HEK293 (cell line): ENCODE data around the gene DAZAP1.
A peak's percentile ranks its signal among the peaks of the same experiment; 100 is the strongest.

Source experiments
- CTCF ChIA-PET: fragments of 350-600 bp; formaldehyde crosslinking; extraction: SDS; loops from one replicate; lab custom pipeline; 2021; ENCODE audit warnings: antibody characterized with exemption; lab: Yijun Ruan, JAX
- POLR2A ChIA-PET: fragments of 300-600 bp; formaldehyde crosslinking; extraction: SDS; loops from one replicate; lab custom pipeline; 2020; ENCODE audit warnings: antibody characterized with exemption, inconsistent platforms; lab: Yijun Ruan, JAX
- H3K27ac ChIP-seq: fragments of 200-500 bp; sonication (Bioruptor generic); 2 replicates; pipeline ENCODE4 v1.5.1; 2014; ENCODE audit warnings: low read depth, low read length, control low read depth, inconsistent platforms; ENCODE audit errors: extremely low read depth
- H3K36me3 ChIP-seq, 2 experiments: fragments of 200-500 bp in 1 of 2; sonication (Bioruptor generic) in 1 of 2; 1 replicate in 1 of 2; 2 replicates in 1 of 2; pipeline ENCODE4 v1.5.1; 2014 to 2017; ENCODE audit warnings: inconsistent platforms in 2 of 2, low read length in 2 of 2; ENCODE audit not compliant: control insufficient read depth in 2 of 2, insufficient read depth in 1 of 2
- H3K4me1 ChIP-seq: fragments of 200-500 bp; sonication (Bioruptor generic); 2 replicates; pipeline ENCODE4 v1.5.1; 2014; ENCODE audit warnings: mild to moderate bottlenecking, low read length, inconsistent platforms; ENCODE audit not compliant: control insufficient read depth, insufficient read depth
- H3K4me3 ChIP-seq: 2 replicates; pipeline ENCODE4 v1.5.1; 2011; ENCODE audit warnings: low read depth, mild to moderate bottlenecking, control low read depth, low read length, moderate library complexity
- H3K9me3 ChIP-seq: fragments of 200-500 bp; sonication (Bioruptor generic); 2 replicates; pipeline ENCODE4 v1.5.1; 2014; ENCODE audit warnings: low read depth, low read length, inconsistent platforms; ENCODE audit not compliant: control insufficient read depth, insufficient read depth
- GLIS1 ChIP-seq: fragments of 450-650 bp; formaldehyde crosslinking; IDR thresholded peaks from 2 replicates; pipeline ENCODE4 v1.5.1; 2016; ENCODE audit warnings: missing biosample characterization, missing genetic modification characterization
- GLIS2 ChIP-seq: fragments of 450-650 bp; formaldehyde crosslinking; IDR thresholded peaks from 2 replicates; pipeline ENCODE4 v1.5.1; 2016; ENCODE audit warnings: missing biosample characterization, missing genetic modification characterization
- HOXA7 ChIP-seq: sonication (generic); formaldehyde crosslinking; IDR thresholded peaks from 2 replicates; pipeline ENCODE4 v1.8.1; 2022; ENCODE audit warnings: missing genetic modification reagents, borderline replicate concordance
- KLF7 ChIP-seq: fragments of 450-650 bp; formaldehyde crosslinking; IDR thresholded peaks from 2 replicates; pipeline ENCODE4 v1.5.1; 2016; ENCODE audit warnings: missing biosample characterization, missing genetic modification characterization, borderline replicate concordance
- SP7 ChIP-seq: fragments of 450-650 bp; formaldehyde crosslinking; IDR thresholded peaks from 2 replicates; pipeline ENCODE4 v1.5.1; 2016; ENCODE audit warnings: missing biosample characterization, missing genetic modification characterization
- TRIM28 ChIP-seq: IDR thresholded peaks from 2 replicates; pipeline ENCODE4 v1.6.1; 2011; ENCODE audit warnings: low read length, control low read depth, borderline replicate concordance
- ZBTB7A ChIP-seq: fragments of 450-650 bp; formaldehyde crosslinking; IDR thresholded peaks from 2 replicates; pipeline ENCODE4 v1.5.1; 2016; ENCODE audit warnings: low read depth, missing biosample characterization, missing genetic modification characterization
- ZIC2 ChIP-seq: fragments of 450-650 bp; formaldehyde crosslinking; IDR thresholded peaks from 2 replicates; pipeline ENCODE4 v1.5.1; 2016; ENCODE audit warnings: missing biosample characterization, missing genetic modification characterization
- ZNF2 ChIP-seq: fragments of 450-650 bp; formaldehyde crosslinking; IDR thresholded peaks from 2 replicates; pipeline ENCODE4 v1.5.1; 2016; ENCODE audit warnings: missing biosample characterization, missing genetic modification characterization
- ZNF266 ChIP-seq: fragments of 450-650 bp; formaldehyde crosslinking; IDR thresholded peaks from 2 replicates; pipeline ENCODE4 v1.5.1; 2016; ENCODE audit warnings: missing biosample characterization, missing genetic modification characterization, low read depth
- ZNF324 ChIP-seq: fragments of 450-650 bp; formaldehyde crosslinking; IDR thresholded peaks from 2 replicates; pipeline ENCODE4 v1.5.1; 2016; ENCODE audit warnings: missing biosample characterization, missing genetic modification characterization
- ZNF341 ChIP-seq: fragments of 450-650 bp; formaldehyde crosslinking; IDR thresholded peaks from 2 replicates; pipeline ENCODE4; 2016; ENCODE audit warnings: low read depth, missing biosample characterization, missing genetic modification characterization
- ZNF416 ChIP-seq: fragments of 450-650 bp; formaldehyde crosslinking; IDR thresholded peaks from 2 replicates; pipeline ENCODE4 v1.5.1; 2016; ENCODE audit warnings: missing biosample characterization, missing genetic modification characterization
- ZNF555 ChIP-seq: fragments of 450-650 bp; formaldehyde crosslinking; conservative IDR thresholded peaks from 2 replicates; pipeline ENCODE4 v1.5.1; 2017; ENCODE audit warnings: missing biosample characterization, mild to moderate bottlenecking, missing genetic modification characterization, inconsistent platforms
- ZNF560 ChIP-seq: fragments of 450-650 bp; formaldehyde crosslinking; IDR thresholded peaks from 2 replicates; pipeline ENCODE4 v1.5.1; 2017; ENCODE audit warnings: missing biosample characterization, missing genetic modification characterization, borderline replicate concordance
- ZNF610 ChIP-seq: fragments of 450-650 bp; formaldehyde crosslinking; IDR thresholded peaks from 2 replicates; pipeline ENCODE4 v1.5.1; 2016; ENCODE audit warnings: missing biosample characterization, missing genetic modification characterization, borderline replicate concordance
- ZNF629 ChIP-seq: fragments of 450-650 bp; formaldehyde crosslinking; IDR thresholded peaks from 2 replicates; pipeline ENCODE4 v1.5.1; 2017; ENCODE audit warnings: missing biosample characterization, missing genetic modification characterization
- ZNF677 ChIP-seq: fragments of 450-650 bp; IDR thresholded peaks from 2 replicates; pipeline ENCODE4 v1.5.0; 2018; ENCODE audit warnings: missing biosample characterization, mild to moderate bottlenecking, missing genetic modification characterization, moderate library complexity
- TF ChIP-seq, protein P1 (sequence below): fragments of 450-650 bp; formaldehyde crosslinking; IDR thresholded peaks from 2 replicates; pipeline ENCODE4 v1.5.1; 2016; ENCODE audit warnings: missing biosample characterization, missing genetic modification characterization
- TF ChIP-seq, protein P2 (sequence below): fragments of 450-650 bp; formaldehyde crosslinking; IDR thresholded peaks from 2 replicates; pipeline ENCODE4 v1.5.1; 2016; ENCODE audit warnings: missing biosample characterization, missing genetic modification characterization
- TF ChIP-seq, protein P3 (sequence below): fragments of 450-650 bp; formaldehyde crosslinking; IDR thresholded peaks from 2 replicates; pipeline ENCODE4; 2016; ENCODE audit warnings: missing biosample characterization, missing genetic modification characterization
- TF ChIP-seq, protein P4 (sequence below): fragments of 450-650 bp; formaldehyde crosslinking; IDR thresholded peaks from 2 replicates; pipeline ENCODE4 v1.5.1; 2016; ENCODE audit warnings: missing biosample characterization, missing genetic modification characterization
- TF ChIP-seq, protein P5 (sequence below): fragments of 450-650 bp; formaldehyde crosslinking; IDR thresholded peaks from 2 replicates; pipeline ENCODE4 v1.5.1; 2016; ENCODE audit warnings: missing biosample characterization, missing genetic modification characterization
- TF ChIP-seq, protein P6 (sequence below): fragments of 450-650 bp; formaldehyde crosslinking; optimal IDR thresholded peaks from 2 replicates; pipeline ENCODE3; 2016; ENCODE audit warnings: missing biosample characterization, mild to moderate bottlenecking, missing genetic modification characterization

Gene DAZAP1

DNA sequence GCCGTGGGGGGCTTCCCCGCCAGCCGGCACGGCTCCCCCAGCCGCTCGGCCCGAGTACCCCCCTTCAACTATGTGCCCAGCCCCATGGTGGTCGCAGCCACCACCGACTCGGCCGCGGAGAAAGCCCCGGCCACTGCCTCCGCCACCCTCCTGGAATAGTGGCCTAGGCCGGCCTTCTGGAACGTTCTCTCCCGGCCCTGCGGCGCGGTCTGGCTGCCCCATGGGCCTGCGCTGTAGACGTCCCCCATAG lies 62.6 kb downstream of the DAZAP1 start:
- TF ChIP-seq ZNF555: no peak
- TF ChIP-seq GLIS2 (tag by site-specific recombination): peak; percentile 32
- TF ChIP-seq, protein P1, sequence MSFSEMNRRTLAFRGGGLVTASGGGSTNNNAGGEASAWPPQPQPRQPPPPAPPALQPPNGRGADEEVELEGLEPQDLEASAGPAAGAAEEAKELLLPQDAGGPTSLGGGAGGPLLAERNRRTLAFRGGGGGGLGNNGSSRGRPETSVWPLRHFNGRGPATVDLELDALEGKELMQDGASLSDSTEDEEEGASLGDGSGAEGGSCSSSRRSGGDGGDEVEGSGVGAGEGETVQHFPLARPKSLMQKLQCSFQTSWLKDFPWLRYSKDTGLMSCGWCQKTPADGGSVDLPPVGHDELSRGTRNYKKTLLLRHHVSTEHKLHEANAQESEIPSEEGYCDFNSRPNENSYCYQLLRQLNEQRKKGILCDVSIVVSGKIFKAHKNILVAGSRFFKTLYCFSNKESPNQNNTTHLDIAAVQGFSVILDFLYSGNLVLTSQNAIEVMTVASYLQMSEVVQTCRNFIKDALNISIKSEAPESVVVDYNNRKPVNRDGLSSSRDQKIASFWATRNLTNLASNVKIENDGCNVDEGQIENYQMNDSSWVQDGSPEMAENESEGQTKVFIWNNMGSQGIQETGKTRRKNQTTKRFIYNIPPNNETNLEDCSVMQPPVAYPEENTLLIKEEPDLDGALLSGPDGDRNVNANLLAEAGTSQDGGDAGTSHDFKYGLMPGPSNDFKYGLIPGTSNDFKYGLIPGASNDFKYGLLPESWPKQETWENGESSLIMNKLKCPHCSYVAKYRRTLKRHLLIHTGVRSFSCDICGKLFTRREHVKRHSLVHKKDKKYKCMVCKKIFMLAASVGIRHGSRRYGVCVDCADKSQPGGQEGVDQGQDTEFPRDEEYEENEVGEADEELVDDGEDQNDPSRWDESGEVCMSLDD (tag by site-specific recombination): 0 out of 2 replicates have a peak, but pooled peaks have one; percentile 26
- TF ChIP-seq, protein P2, sequence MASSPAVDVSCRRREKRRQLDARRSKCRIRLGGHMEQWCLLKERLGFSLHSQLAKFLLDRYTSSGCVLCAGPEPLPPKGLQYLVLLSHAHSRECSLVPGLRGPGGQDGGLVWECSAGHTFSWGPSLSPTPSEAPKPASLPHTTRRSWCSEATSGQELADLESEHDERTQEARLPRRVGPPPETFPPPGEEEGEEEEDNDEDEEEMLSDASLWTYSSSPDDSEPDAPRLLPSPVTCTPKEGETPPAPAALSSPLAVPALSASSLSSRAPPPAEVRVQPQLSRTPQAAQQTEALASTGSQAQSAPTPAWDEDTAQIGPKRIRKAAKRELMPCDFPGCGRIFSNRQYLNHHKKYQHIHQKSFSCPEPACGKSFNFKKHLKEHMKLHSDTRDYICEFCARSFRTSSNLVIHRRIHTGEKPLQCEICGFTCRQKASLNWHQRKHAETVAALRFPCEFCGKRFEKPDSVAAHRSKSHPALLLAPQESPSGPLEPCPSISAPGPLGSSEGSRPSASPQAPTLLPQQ (tag by site-specific recombination): no peak
- TF ChIP-seq, protein P3, sequence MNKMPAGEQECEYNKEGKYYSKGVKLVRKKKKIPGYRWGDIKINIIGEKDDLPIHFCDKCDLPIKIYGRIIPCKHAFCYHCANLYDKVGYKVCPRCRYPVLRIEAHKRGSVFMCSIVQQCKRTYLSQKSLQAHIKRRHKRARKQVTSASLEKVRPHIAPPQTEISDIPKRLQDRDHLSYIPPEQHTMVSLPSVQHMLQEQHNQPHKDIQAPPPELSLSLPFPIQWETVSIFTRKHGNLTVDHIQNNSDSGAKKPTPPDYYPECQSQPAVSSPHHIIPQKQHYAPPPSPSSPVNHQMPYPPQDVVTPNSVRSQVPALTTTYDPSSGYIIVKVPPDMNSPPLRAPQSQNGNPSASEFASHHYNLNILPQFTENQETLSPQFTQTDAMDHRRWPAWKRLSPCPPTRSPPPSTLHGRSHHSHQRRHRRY: no peak
- 0 out of 2 replicates have a peak, but pooled peaks have one; percentile 42 for TF ChIP-seq KLF7 (tag by site-specific recombination)
- 0 out of 2 replicates have a peak, but pooled peaks have one; percentile 19 for TF ChIP-seq ZNF324 (tag by site-specific recombination)
- TF ChIP-seq, protein P4, sequence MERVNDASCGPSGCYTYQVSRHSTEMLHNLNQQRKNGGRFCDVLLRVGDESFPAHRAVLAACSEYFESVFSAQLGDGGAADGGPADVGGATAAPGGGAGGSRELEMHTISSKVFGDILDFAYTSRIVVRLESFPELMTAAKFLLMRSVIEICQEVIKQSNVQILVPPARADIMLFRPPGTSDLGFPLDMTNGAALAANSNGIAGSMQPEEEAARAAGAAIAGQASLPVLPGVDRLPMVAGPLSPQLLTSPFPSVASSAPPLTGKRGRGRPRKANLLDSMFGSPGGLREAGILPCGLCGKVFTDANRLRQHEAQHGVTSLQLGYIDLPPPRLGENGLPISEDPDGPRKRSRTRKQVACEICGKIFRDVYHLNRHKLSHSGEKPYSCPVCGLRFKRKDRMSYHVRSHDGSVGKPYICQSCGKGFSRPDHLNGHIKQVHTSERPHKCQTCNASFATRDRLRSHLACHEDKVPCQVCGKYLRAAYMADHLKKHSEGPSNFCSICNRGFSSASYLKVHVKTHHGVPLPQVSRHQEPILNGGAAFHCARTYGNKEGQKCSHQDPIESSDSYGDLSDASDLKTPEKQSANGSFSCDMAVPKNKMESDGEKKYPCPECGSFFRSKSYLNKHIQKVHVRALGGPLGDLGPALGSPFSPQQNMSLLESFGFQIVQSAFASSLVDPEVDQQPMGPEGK: peak; percentile 8; the same call in 1 of the 2 replicates
- TF ChIP-seq ZBTB7A (tag by site-specific recombination): 0 out of 2 replicates have a peak, but pooled peaks have one; percentile 17
- H3K9me3 ChIP-seq: no peaks in the 10 kb centered on the region
- CTCF ChIA-PET: no interaction called here
- peaks cover 0 to 16% of the 10 kb centered on the region in 2 experiments; a peak in 1 of 3 replicates for H3K36me3 ChIP-seq
- H3K4me3 ChIP-seq: peak overlapping the region; percentile 28
- peak overlapping the region; percentile 46; the same call in 1 of the 2 replicates for H3K27ac ChIP-seq
- POLR2A ChIA-PET: interaction anchor here (2.2 kb wide), 1 partner anchor 14 kb away, joined by 6 read pairs; no protein-coding TSS in a partner anchor
- H3K4me1 ChIP-seq: peaks cover 12% of the 10 kb centered on the region

DNA sequence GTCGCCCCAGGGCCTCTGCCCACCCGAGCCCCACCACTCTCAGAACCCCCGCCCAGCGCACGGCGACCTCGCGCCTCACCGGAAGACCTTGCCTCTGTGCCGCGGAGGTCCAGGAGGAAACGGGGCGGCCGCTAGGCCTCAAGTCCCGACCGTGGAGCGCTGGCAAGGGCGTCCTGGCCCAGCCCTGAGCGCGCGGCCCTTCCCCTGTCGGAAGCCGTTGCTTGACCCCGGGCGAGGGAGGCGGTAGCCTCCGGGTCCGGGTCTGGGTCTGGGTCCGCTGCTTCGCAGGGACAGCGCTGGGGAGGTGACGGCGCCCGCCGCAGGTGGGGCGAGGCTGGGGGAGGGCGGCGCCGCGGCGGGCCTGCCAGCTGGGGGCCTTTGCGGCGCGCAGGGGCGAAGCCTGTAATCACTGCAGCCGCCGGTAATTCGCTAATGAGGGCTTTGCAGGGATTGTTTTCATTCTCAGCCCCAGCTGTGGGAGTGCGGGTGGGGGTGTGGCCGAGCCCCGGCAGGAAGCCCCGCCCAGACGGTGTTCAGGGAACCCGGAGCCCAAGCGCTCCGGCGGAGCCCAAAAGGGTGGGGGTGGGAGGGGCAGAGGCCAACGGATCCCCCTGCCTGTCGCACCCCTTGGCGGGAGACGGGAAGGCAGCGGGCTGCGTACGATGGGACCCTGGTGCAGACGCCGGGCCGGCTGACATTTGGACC lies 63.1 kb downstream of the DAZAP1 start:
- ChIA-PET POLR2A (interaction anchor here (1.3 to 2.2 kb wide), 2 partner anchors 11 to 15 kb away, joined by 4 to 6 read pairs; no protein-coding TSS in a partner anchor), CTCF (no interaction called here)
- TF ChIP-seq TRIM28 (no peak), ZBTB7A (tag by site-specific recombination) (peak; percentile 91), HOXA7 (CRISPR knock-in tag) (no peak), GLIS1 (peak; percentile 97), ZNF266 (tag by site-specific recombination) (no peak), SP7 (tag by site-specific recombination) (peak; percentile 97), ZNF341 (tag by site-specific recombination) (0 out of 2 replicates have a peak, but pooled peaks have one; percentile 37), ZNF560 (tag by site-specific recombination) (peak; percentile 54; the same call in 1 of the 2 replicates), ZNF2 (tag by site-specific recombination) (0 out of 2 replicates have a peak, but pooled peaks have one; percentile 32), ZNF677 (tag by site-specific recombination) (no peak; the same call in 1 of the 2 replicates), ZIC2 (tag by site-specific recombination) (peak; percentile 85), ZNF629 (peak; percentile 50; the same call in 1 of the 2 replicates), ZNF416 (no peak), ZNF610 (tag by site-specific recombination) (no peak)
- TF ChIP-seq, protein P5, sequence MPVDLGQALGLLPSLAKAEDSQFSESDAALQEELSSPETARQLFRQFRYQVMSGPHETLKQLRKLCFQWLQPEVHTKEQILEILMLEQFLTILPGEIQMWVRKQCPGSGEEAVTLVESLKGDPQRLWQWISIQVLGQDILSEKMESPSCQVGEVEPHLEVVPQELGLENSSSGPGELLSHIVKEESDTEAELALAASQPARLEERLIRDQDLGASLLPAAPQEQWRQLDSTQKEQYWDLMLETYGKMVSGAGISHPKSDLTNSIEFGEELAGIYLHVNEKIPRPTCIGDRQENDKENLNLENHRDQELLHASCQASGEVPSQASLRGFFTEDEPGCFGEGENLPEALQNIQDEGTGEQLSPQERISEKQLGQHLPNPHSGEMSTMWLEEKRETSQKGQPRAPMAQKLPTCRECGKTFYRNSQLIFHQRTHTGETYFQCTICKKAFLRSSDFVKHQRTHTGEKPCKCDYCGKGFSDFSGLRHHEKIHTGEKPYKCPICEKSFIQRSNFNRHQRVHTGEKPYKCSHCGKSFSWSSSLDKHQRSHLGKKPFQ (tag by site-specific recombination): no peak
- TF ChIP-seq, protein P6, sequence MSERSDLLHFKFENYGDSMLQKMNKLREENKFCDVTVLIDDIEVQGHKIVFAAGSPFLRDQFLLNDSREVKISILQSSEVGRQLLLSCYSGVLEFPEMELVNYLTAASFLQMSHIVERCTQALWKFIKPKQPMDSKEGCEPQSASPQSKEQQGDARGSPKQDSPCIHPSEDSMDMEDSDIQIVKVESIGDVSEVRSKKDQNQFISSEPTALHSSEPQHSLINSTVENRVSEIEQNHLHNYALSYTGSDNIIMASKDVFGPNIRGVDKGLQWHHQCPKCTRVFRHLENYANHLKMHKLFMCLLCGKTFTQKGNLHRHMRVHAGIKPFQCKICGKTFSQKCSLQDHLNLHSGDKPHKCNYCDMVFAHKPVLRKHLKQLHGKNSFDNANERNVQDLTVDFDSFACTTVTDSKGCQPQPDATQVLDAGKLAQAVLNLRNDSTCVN (tag by site-specific recombination): peak; percentile 64

More for the DNA sequence above, 63.1 kb downstream of the DAZAP1 start:
- Histone ChIP-seq H3K9me3 (no peaks in the 10 kb centered on the region), H3K4me3 (peak overlapping the region; percentile 28), H3K27ac (peak overlapping the region; percentile 46; the same call in 1 of the 2 replicates), H3K4me1 (peaks cover 12% of the 10 kb centered on the region), H3K36me3 (peaks cover 0 to 16% of the 10 kb centered on the region in 2 experiments; a peak in 2 of 3 replicates)
